Uterus (tissue), 4 donors: ENCODE results near the gene MTG2. TPM values are rescaled to one million over a fixed set of nuclear protein-coding genes. Genes with fewer than 3 reads are reported as not detected.

Experiments used
- DNase-seq, 2 donors: peaks; one replicate each; pipeline ENCODE4 v3.0.0-alpha.2; 2019 to 2020
- H3K27ac ChIP-seq, 2 donors: fragments of 200-600 bp; sonication (generic); 1 replicate in 1 of 2; 2 replicates in 1 of 2; pipeline ENCODE4 v1.5.1; 2016 to 2018
- H3K27me3 ChIP-seq, 2 donors: fragments of 200-600 bp; sonication (generic); one replicate each; pipeline ENCODE4 v1.5.1; 2018 to 2019; ENCODE audit warnings: control low read depth in 1 of 2
- H3K36me3 ChIP-seq, 2 donors: fragments of 200-600 bp; sonication (generic); one replicate each; pipeline ENCODE4 v1.5.1; 2019; ENCODE audit warnings: control low read depth in 1 of 2
- H3K4me1 ChIP-seq, 2 donors: fragments of 200-600 bp; sonication (generic); one replicate each; pipeline ENCODE4 v1.5.1; 2018 to 2019; ENCODE audit warnings: control low read depth in 1 of 2
- H3K4me3 ChIP-seq, 2 donors: fragments of 200-600 bp; sonication (generic); 1 replicate in 1 of 2; 2 replicates in 1 of 2; pipeline ENCODE4 v1.5.1; 2018 to 2019; ENCODE audit warnings: mild to moderate bottlenecking in 1 of 2
- H3K9me3 ChIP-seq, 2 donors: fragments of 200-600 bp; sonication (generic); one replicate each; pipeline ENCODE4 v1.5.1; 2019; ENCODE audit warnings: control low read depth in 1 of 2
- POLR2A ChIP-seq, 2 donors: fragments of 450-650 bp; IDR thresholded peaks; one replicate each; pipeline ENCODE4 v1.6.1; 2016; ENCODE audit warnings: antibody characterized with exemption in 2 of 2, mild to moderate bottlenecking in 1 of 2, moderate library complexity in 1 of 2
- intact Hi-C: fragments of 100-400 bp; cut with DNase I; formaldehyde crosslinking; loops from one replicate; pipeline ENCODE4 v1.15.1; 2023; ENCODE audit warnings: low total_unique reads
- total RNA-seq, 4 donors: library from RNA; depleted of rRNA in 3 of 4; stranded (reverse); fragments of >200 nt in 3 of 4; gene quantifications; one replicate each; pipeline versions ENCODE4 v1.1.0 to v1.2.4, GENCODE V29; 2014 to 2023
- TF ChIP-seq, protein P1 (sequence below), 4 experiments: fragments of 200-600 bp in 2 of 4; fragments of 450-650 bp in 2 of 4; sonication (generic) in 2 of 4; IDR thresholded peaks; one replicate each; pipeline ENCODE4 v1.5.1; 2016 to 2019; ENCODE audit warnings: antibody characterized with exemption in 4 of 4, mild to moderate bottlenecking in 2 of 4, moderate library complexity in 1 of 4
- donor health status: DM: yes; HTN: yes; CAD: no.

Gene MTG2
- total RNA-seq, 4 donors from 2014 or later = 0.59 to 38.5 (median 22.7) TPM

- Histone ChIP-seq H3K27ac (no peak overlapping the region), H3K27me3 (no peaks in the 10 kb centered on the region), H3K9me3 (no peaks in the 10 kb centered on the region), H3K4me3 (no peak overlapping the region), H3K4me1 (no peaks in the 10 kb centered on the region), H3K36me3 (no peaks in the 10 kb centered on the region)
- intact Hi-C loops = no loop called here
- DNase-seq = no peak
- TF ChIP-seq POLR2A (IDR thresholded peaks at IDR 0.05) = no peak
- TF ChIP-seq, protein P1, sequence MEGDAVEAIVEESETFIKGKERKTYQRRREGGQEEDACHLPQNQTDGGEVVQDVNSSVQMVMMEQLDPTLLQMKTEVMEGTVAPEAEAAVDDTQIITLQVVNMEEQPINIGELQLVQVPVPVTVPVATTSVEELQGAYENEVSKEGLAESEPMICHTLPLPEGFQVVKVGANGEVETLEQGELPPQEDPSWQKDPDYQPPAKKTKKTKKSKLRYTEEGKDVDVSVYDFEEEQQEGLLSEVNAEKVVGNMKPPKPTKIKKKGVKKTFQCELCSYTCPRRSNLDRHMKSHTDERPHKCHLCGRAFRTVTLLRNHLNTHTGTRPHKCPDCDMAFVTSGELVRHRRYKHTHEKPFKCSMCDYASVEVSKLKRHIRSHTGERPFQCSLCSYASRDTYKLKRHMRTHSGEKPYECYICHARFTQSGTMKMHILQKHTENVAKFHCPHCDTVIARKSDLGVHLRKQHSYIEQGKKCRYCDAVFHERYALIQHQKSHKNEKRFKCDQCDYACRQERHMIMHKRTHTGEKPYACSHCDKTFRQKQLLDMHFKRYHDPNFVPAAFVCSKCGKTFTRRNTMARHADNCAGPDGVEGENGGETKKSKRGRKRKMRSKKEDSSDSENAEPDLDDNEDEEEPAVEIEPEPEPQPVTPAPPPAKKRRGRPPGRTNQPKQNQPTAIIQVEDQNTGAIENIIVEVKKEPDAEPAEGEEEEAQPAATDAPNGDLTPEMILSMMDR (IDR thresholded peaks at IDR 0.05) = no peak
Measured at GRCh38 chr20:62228982-62229545, 46.2 kb downstream of the MTG2 start.

- no peak overlapping the region for H3K4me3 ChIP-seq
- no peak overlapping the region for H3K27ac ChIP-seq
- TF ChIP-seq, protein P1 (IDR thresholded peaks at IDR 0.05) = no peak
- TF ChIP-seq POLR2A (IDR thresholded peaks at IDR 0.05) = no peak
- intact Hi-C loops = no loop called here
- H3K27me3 ChIP-seq = no peaks in the 10 kb centered on the region
- no peak for DNase-seq
- no peaks in the 10 kb centered on the region for H3K4me1 ChIP-seq
- no peaks in the 10 kb centered on the region for H3K9me3 ChIP-seq
- no peaks in the 10 kb centered on the region for H3K36me3 ChIP-seq
Measured at GRCh38 chr20:62229667-62230066, 46.8 kb downstream of the MTG2 start.

GRCh38 chr20:62230276-62230675 is 47.4 kb downstream of the MTG2 start:
- H3K36me3 ChIP-seq = no peaks in the 10 kb centered on the region
- intact Hi-C loops = no loop called here

GRCh38 chr20:62230696-62231095 is 47.9 kb downstream of the MTG2 start:
- TF ChIP-seq POLR2A (IDR thresholded peaks at IDR 0.05) = no peak
- TF ChIP-seq, protein P1 (IDR thresholded peaks at IDR 0.05) = no peak
- intact Hi-C loops = no loop called here
- H3K27me3 ChIP-seq = no peaks in the 10 kb centered on the region

More at GRCh38 chr20:62230276-62230675, 47.4 kb downstream of the MTG2 start:
- no peaks in the 10 kb centered on the region for H3K27me3 ChIP-seq
- no peak overlapping the region for H3K4me3 ChIP-seq
- H3K9me3 ChIP-seq = no peaks in the 10 kb centered on the region
- no peaks in the 10 kb centered on the region for H3K4me1 ChIP-seq
- DNase-seq = no peak
- no peak overlapping the region for H3K27ac ChIP-seq
- TF ChIP-seq POLR2A (IDR thresholded peaks at IDR 0.05) = no peak
- TF ChIP-seq, protein P1 (IDR thresholded peaks at IDR 0.05) = no peak

DNA sequence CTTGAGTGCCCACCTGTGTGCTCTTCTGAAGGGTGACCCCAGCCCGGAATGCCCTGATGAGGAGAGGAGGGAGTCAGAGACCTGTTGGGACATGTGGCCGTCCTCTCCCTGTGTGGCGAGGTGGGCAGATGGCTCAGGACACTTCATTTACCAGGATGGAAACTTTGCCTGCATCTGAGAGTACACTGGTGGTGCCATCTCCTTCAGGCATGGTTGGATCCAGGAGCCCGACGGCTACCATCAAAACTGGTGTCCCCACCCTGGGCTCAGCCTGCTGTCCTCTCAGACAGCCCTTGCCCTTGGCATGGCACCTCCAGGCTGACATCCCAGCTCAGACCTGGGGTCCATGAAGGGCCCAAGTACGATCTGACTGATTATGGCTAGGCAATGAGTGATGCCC is 48.5 kb downstream of the MTG2 start:
- Histone ChIP-seq H3K4me1 (no peaks in the 10 kb centered on the region), H3K36me3 (no peaks in the 10 kb centered on the region), H3K27me3 (no peaks in the 10 kb centered on the region), H3K27ac (no peak overlapping the region), H3K4me3 (no peak overlapping the region), H3K9me3 (no peaks in the 10 kb centered on the region)
- no peak for DNase-seq
- TF ChIP-seq POLR2A (IDR thresholded peaks at IDR 0.05) = no peak
- intact Hi-C loops = no loop called here

More at GRCh38 chr20:62230696-62231095, 47.9 kb downstream of the MTG2 start:
- Histone ChIP-seq H3K4me1 (no peaks in the 10 kb centered on the region), H3K27ac (no peak overlapping the region), H3K9me3 (no peaks in the 10 kb centered on the region), H3K4me3 (no peak overlapping the region), H3K36me3 (no peaks in the 10 kb centered on the region)
- no peak for DNase-seq

- no peaks in the 10 kb centered on the region for H3K4me1 ChIP-seq
- no peaks in the 10 kb centered on the region for H3K9me3 ChIP-seq
- no peaks in the 10 kb centered on the region for H3K27me3 ChIP-seq
- H3K27ac ChIP-seq = no peak overlapping the region
- TF ChIP-seq, protein P1 (IDR thresholded peaks at IDR 0.05) = no peak
- TF ChIP-seq POLR2A (IDR thresholded peaks at IDR 0.05) = no peak
- intact Hi-C loops = no loop called here
- H3K4me3 ChIP-seq = no peak overlapping the region
- no peaks in the 10 kb centered on the region for H3K36me3 ChIP-seq
- no peak for DNase-seq
Measured at GRCh38 chr20:62232194-62232593, 49.4 kb downstream of the MTG2 start.
